SK-N-SH treated with all-trans-retinoic acid at 6 μM for 48 hours (cell line): Measurements from ENCODE around the gene SLC13A1.

ENCODE experiments used
- ATAC-seq: fragments of 200-7000 bp; cut with Tn5 transposase; 3 replicates; pipeline ENCODE4 v1.9.1; 2020; ENCODE audit warnings: mild to moderate bottlenecking, moderate library complexity
- CREB5 ChIP-seq: fragments of 250-450 bp; sonication (Bioruptor Pico); IDR thresholded peaks from 2 replicates; pipeline ENCODE4 v1.5.1; 2020; ENCODE audit warnings: low read depth, mild to moderate bottlenecking, moderate library complexity
- CSDC2 ChIP-seq: fragments of 250-450 bp; sonication (Bioruptor Pico); IDR thresholded peaks from 2 replicates; pipeline ENCODE4 v1.5.0; 2020; ENCODE audit warnings: mild to moderate bottlenecking, moderate library complexity
- CSRNP3 ChIP-seq: fragments of 250-450 bp; sonication (Bioruptor Pico); IDR thresholded peaks from 2 replicates; pipeline ENCODE4 v1.5.1; 2021; ENCODE audit warnings: mild to moderate bottlenecking, moderate library complexity
- ESRRG ChIP-seq: fragments of 250-450 bp; sonication (Bioruptor Pico); IDR thresholded peaks from 2 replicates; pipeline ENCODE4 v1.6.1; 2021; ENCODE audit warnings: mild to moderate bottlenecking
- GLIS3 ChIP-seq: fragments of 250-450 bp; sonication (Bioruptor Pico); IDR thresholded peaks from 2 replicates; pipeline ENCODE4 v1.5.0; 2020; ENCODE audit warnings: mild to moderate bottlenecking, moderate library complexity
- ISL1 ChIP-seq: fragments of 250-450 bp; sonication (Bioruptor Pico); IDR thresholded peaks from 2 replicates; pipeline ENCODE4 v2.1.2; 2022; ENCODE audit warnings: mild to moderate bottlenecking, moderate library complexity
- OSR1 ChIP-seq: fragments of 250-450 bp; sonication (Bioruptor Pico); IDR thresholded peaks from 2 replicates; pipeline ENCODE4 v1.8.0; 2022; ENCODE audit warnings: moderate library complexity, mild to moderate bottlenecking, inconsistent platforms
- PATZ1 ChIP-seq: fragments of 250-450 bp; sonication (Bioruptor Pico); IDR thresholded peaks from 2 replicates; pipeline ENCODE4 v1.8.0; 2020; ENCODE audit warnings: mild to moderate bottlenecking, moderate library complexity, borderline replicate concordance
- POU6F1 ChIP-seq: fragments of 250-450 bp; sonication (Bioruptor Pico); IDR thresholded peaks from 2 replicates; pipeline ENCODE4 v1.8.0; 2021; ENCODE audit warnings: low read depth, mild to moderate bottlenecking, moderate library complexity, borderline replicate concordance
- PPARA ChIP-seq: fragments of 250-450 bp; sonication (Bioruptor Pico); IDR thresholded peaks from 2 replicates; pipeline ENCODE4 v1.5.0; 2020; ENCODE audit warnings: mild to moderate bottlenecking, borderline replicate concordance
- SNAI2 ChIP-seq: fragments of 250-450 bp; sonication (Bioruptor Pico); IDR thresholded peaks from 2 replicates; pipeline ENCODE4 v1.5.0; 2020; ENCODE audit warnings: mild to moderate bottlenecking, moderate library complexity
- TOX ChIP-seq: fragments of 250-450 bp; sonication (Bioruptor Pico); IDR thresholded peaks from 2 replicates; pipeline ENCODE4 v1.8.0; 2021; ENCODE audit warnings: mild to moderate bottlenecking, moderate library complexity, borderline replicate concordance
- TSHZ2 ChIP-seq: fragments of 250-450 bp; sonication (Bioruptor Pico); IDR thresholded peaks from 2 replicates; pipeline ENCODE4 v1.5.0; 2020; ENCODE audit warnings: mild to moderate bottlenecking, moderate library complexity
- ZC3H10 ChIP-seq: fragments of 250-450 bp; sonication (Bioruptor Pico); IDR thresholded peaks from 2 replicates; pipeline ENCODE4 v1.5.1; 2021; ENCODE audit warnings: mild to moderate bottlenecking, moderate library complexity
- ZFP3 ChIP-seq: fragments of 250-450 bp; sonication (Bioruptor Pico); IDR thresholded peaks from 2 replicates; pipeline ENCODE4 v1.5.0; 2020; ENCODE audit warnings: mild to moderate bottlenecking, moderate library complexity
- ZFP30 ChIP-seq: fragments of 450-650 bp; formaldehyde crosslinking; IDR thresholded peaks from 2 replicates; pipeline ENCODE4 v1.5.0; 2022; ENCODE audit warnings: mild to moderate bottlenecking, moderate library complexity
- ZNF565 ChIP-seq: fragments of 450-650 bp; formaldehyde crosslinking; conservative IDR thresholded peaks from 2 replicates; pipeline ENCODE4 v1.5.0; 2020; ENCODE audit warnings: low read depth, mild to moderate bottlenecking, moderate library complexity
- ZNF8 ChIP-seq: fragments of 450-650 bp; formaldehyde crosslinking; IDR thresholded peaks from 2 replicates; pipeline ENCODE4 v1.5.0; 2020; ENCODE audit warnings: mild to moderate bottlenecking, moderate library complexity

The SLC13A1 gene

GRCh38 chr7:123199883-123200282 lies at the start of gene SLC13A1:
SLC13A1 (minus strand) TSS chr7:123199969; CDS start chr7:123199946, 23 bp downstream.
- ATAC-seq, result no peak
- TF ChIP-seq CREB5 (CRISPR knock-in tag) (no peak), ZNF565 (CRISPR knock-in tag) (no peak), ZFP30 (CRISPR knock-in tag) (no peak), CSRNP3 (no peak), TSHZ2 (no peak), ISL1 (CRISPR knock-in tag) (no peak), OSR1 (CRISPR knock-in tag) (no peak), TOX (no peak), ZFP3 (no peak), POU6F1 (no peak), ZC3H10 (no peak), CSDC2 (CRISPR knock-in tag) (no peak), PATZ1 (CRISPR knock-in tag) (no peak), PPARA (no peak), ZNF8 (CRISPR knock-in tag) (no peak)

- 0 out of 2 replicates have a peak, but pooled peaks have one; percentile 62 for TF ChIP-seq PATZ1 (CRISPR knock-in tag)
- TF ChIP-seq ISL1 (CRISPR knock-in tag), result peak; percentile 99
- TF ChIP-seq SNAI2, result 0 out of 2 replicates have a peak, but pooled peaks have one; percentile 27
- TF ChIP-seq TSHZ2, result no peak
- peak; percentile 89; the same call in 1 of the 2 replicates for TF ChIP-seq ESRRG
- TF ChIP-seq GLIS3, result peak; percentile 93
- TF ChIP-seq CSDC2 (CRISPR knock-in tag), result no peak
- TF ChIP-seq CREB5 (CRISPR knock-in tag), result 0 out of 2 replicates have a peak, but pooled peaks have one; percentile 52
These were observed 45.0 kb upstream of the SLC13A1 start for GRCh38 chr7:123244768-123245167.

More at GRCh38 chr7:123244768-123245167, 45.0 kb upstream of the SLC13A1 start:
- no peak for ATAC-seq
